Lung microvascular endothelial cell (primary cell): Measurements from ENCODE around the gene FRZB. TPM values are rescaled to one million over a fixed set of nuclear protein-coding genes. Genes with fewer than 3 reads are reported as not detected.
"Not testable (repeated sequence)": the region's sequence is repeated elsewhere in the genome, so short reads cannot be mapped to it uniquely, and the experiment has no call there.

Experiments used
- DNase-seq, 2 donors: peaks; one replicate each; pipeline versions ENCODE4 v3.0.0 to v3.0.0-alpha.2; 2010; ENCODE audit warnings: low read depth in 2 of 2
- total RNA-seq: library from RNA; depleted of rRNA; stranded (reverse); fragments of >200 nt; gene quantifications from 2 replicates; pipeline ENCODE4 v1.2.1, GENCODE V29; 2014

Gene FRZB
- total RNA-seq, 1 donor from 2014 or later, result 0.79 TPM

DNA sequence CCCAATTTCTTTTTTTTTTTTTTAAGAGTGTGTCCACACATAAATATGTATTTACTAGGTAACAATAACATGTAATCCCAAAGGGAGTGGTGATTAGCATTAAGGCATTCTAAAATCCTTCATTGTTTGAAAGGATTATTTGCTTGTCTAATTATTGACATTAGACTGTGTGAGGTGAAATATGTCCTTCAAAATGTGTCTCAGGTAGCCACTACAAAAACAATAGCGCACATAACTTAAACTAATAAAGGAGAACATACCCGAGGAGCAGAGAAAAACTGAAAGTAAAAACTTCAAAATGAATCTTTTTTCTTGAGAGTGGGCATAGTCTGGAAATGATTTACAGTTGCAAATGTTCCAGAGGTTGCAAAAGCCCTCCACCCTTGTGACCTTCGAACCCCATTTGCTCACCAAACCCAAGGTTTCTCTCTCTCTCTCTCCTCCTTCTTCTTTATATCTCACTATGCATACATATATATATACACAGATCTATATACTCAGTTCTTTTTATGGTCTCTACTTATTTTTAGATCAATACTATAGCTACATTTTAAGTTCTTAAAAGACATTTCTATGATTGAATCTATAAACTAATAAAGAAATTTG, 24.4 kb upstream of the FRZB start:
- DNase-seq, result no peak

DNA sequence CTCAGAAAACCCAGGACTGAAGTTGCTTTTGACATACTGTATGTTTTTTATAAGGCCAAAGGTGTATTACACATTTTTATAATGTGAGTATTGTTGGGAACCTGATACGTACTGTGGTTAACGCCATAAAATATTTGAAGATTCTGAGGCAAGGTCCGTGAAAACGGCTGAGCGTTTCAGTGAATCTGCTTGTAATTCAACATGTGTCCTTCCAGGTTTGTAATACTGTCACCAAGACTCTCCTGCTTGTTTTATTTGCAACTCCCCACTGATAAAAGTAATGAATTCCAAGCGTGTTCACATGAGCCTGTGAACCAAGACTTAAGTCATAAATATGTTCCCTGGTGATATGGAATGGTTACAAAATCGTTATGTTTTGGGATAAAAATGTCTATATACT, 23.9 kb upstream of the FRZB start:
- no peak for DNase-seq

DNA sequence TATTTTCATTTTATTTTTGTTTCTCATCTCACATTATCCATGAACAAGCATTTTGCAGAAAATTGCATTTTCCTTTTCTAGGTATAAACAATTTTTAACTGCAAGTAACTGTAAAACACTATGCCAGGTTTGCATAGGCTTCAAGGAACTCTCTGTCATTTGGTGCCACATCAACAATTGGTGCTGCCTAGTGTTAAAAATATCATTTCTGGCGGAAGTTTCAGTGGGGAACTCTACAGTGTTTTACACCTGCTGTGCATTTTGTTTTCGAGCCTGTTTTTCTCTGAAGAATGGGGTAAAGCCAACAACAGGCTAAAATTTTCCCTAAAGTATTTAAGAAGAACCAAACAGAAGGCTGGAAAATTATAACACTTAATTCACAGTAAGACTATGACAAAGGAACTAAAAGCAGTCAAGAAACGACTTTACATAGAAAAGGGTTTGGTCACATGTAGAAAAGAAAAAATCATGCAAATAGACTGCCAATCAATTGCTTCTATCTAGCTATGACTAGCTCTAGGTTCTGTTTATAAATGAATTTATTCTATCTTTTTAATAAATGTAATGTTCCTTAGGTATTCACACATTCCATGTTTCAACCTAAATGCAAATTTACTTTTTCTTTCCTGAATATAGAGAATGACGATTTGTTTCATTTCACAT, 21.4 kb upstream of the FRZB start:
- DNase-seq, result no peak

DNA sequence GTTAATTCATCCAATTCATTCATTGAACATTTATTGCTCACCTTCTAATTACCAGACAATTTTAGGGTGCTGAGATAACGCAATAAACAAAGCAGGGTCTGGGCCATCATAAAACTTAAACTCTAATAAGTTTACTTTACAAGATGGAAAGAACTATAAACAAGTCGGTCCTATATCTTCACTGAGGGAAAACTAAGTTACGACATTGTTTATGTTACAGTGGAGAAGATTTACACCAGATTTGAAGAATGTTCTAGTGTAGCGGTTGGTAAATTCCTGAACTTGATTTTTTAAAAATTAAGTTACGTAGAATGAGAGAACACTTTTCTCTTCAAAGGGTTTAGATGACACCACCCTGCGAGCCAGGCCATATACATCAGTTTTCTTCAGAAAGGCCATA, 20.7 kb upstream of the FRZB start:
- DNase-seq, result no peak

DNA sequence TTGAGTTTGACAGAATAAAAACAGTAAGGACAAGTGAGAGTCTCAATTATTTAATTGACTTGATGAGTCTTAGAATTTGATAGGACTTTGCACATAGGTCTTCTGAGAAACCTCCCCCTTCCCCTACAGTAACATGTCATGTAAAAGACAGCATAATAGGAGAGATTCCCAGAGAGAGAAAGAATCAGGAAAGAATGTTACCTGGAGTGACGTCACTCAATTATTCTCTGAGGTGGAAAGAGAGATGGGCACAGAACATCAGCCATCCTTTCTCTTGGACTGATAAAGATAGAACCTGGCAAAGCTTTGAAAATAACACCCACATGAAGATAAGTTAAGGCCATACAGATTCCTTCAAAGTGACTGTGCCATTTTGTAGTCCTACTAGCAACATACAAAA, 19.3 kb upstream of the FRZB start:
- no peak for DNase-seq

DNA sequence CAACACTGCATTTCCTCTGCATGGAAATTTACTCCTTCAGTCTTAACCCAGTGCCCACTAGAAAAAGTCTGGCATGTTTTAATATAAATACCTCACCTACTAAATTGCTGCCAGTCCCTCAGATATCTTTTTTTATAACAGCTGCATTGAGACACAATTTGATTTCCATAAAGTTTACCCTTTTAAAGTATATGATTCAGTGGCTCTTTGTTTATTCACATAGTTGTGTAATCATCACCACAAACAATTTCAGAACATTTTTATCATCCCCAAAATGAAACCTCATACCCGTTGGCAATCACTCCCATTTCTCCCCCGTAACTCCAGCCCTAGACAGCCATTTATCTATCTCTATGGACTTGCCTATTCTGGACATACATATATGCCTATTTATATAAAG, 17.0 kb upstream of the FRZB start:
- DNase-seq, result no peak

DNA sequence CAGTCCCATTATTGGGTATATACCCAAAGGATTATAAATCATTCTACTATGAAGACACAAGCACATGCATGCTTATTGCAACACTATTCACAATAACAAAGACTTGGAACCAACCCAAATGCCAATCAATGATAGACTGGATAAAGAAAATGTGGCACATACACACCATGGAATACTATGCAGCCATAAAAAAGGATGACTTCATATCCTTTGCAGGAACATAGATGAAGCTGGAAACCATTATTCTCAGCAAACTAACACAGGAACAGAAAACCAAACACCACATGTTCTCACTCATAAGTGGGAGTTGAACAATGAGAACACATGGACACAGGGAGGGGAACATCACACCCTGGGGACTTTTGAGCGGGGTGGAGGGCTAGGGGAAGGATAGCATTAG, 13.7 kb upstream of the FRZB start:
- DNase-seq, result not testable (repeated sequence)

DNA sequence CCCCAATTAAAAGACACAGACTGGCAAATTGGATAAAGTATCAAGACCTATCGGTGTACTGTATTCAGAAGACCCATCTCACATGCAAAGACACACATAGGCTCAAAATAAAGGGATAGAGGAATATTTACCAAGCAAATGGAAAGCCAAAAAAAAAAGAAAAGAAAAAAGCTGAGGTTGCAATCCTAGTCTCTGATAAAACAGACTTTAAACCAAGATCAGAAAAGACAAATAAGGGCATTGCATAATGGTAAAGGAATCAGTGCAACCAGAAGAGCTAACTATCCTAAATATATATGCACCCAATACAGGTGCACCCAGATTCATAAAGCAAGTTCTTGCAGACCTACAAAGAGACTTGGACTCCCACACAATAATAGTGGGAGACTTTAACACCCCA, 10.2 kb upstream of the FRZB start:
- DNase-seq, result not testable (repeated sequence)

DNA sequence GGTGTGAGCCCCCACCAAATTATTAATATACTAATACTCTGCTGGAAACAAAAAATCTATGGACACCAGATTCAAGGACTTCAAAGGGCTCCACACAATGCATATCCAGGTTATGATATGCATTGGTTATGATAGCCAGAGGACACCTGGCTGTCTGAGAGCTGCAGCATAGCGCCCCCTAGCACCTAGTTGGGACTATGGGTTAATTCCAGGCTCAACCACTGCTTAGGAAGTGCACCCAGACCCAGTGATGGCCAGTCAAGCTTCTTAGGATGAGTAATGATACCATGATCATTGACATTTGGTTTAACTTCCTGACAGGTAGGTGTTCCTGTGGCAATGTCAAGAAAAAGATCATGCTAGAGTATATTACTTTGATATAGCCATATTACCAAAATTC, 3.8 kb upstream of the FRZB start:
- DNase-seq, result peak; percentile 11 to 16

DNA sequence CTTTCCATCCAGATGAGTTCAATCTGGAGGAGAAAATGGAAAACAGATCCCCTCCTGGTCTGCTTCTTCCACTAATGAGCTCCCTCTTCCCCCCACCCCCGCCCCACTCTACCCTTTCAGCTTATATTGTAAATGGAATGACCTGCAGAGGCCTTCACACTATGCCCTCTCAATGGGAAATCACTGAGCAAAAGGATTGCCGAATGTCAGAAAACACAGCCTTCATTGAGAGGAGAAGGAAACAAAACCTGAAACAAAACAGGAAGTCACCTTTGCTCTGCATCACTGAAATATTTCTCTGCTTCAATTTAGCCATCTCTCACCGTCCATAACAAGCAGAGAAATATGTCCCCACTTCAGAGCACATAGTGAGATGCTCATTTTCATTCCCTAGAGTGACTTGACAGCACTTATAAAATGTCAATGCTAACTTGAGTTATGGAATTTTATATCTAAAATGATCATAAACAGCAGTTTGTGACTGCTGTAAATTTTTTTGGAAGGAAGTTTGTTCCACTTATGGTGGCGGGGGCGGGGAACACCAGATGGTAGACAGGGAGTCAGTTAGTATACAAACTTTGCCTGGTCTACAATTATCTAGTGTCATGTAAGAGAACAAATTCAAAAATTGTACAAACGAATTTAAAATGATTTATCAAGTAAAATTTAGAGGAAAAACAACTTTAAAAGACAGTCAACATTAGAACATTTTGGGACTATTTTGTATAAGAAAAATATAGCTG, 1.8 kb upstream of the FRZB start:
- peak in 1 of 2 donors; percentile 7 for DNase-seq

DNA sequence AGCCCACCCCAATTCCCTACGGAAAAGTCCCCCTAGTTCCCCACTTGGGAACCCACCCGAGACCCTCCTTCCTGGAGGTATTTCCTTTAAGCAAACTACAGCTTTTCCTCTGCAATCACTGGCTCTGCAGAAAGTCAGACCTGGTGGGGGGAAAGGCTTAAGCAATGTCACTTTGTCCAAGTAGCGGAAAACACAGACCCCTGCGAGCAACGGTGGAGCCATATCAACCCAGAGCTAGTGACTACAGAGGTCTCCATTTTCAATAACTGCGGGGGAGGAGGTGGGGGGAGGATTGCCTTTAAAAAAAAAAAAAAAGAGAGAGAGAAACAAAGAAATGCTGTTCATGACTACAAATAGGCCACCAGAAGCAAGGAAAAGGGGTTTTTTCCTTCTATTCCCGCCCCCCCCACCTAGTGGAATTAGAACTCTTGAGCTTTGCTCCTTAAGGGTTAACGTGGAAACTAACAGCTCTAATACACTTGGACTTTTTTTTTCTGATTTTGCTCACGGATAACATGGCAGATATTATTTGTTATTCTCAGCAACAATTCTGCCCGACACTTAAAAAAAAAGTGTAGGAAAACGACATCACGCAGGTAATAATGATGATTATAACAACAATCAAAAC, 1.1 kb upstream of the FRZB start:
- DNase-seq, result no peak

DNA sequence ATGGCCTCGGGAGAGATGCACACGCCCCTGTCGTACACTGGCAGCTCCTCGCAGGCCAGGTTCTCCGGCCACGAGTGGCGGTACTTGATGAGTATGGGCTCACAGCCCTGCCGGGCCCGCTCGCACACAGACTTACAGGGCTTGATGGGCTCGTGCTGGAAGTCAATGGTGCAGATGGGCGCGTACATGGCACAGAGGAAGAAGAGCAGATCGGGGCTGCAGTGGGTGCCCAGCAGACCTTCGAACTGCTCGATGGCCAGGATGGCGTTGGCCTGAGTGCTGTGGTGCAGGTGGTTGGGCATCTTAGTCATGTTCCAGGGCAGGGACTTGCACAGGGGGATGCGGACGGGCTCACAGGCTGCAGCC, 359 bp downstream of the FRZB start:
- DNase-seq, result peak in 1 of 2 donors; percentile 4

DNA sequence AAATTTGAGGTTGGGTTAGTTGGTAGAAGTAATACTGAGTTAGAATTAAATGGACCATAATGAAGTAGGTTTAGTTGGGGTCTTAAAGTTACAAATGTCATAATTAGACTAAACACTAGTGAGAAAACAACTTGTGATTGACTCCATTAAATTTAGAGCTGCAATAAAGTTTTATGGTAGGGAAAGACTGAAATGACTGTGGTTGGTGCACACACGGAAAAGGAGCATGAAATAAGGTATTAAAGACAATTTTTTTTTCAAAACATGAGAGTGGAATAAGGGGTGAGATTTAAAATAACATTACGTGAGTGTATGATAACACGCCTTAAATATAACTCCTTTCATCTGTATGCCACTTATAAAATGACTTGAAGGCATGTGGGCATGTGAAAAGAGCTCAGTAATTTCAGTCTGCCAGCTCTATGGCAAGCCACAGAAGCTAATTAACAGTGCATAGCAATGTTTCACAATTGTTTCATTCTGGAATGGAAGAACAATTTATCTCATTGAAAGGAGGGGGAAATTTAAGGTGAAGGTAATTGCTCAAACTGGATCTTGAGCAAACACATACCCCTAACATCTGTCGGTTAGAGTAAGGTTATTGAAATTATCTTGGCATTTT, 1.4 kb downstream of the FRZB start:
- DNase-seq, result no peak

DNA sequence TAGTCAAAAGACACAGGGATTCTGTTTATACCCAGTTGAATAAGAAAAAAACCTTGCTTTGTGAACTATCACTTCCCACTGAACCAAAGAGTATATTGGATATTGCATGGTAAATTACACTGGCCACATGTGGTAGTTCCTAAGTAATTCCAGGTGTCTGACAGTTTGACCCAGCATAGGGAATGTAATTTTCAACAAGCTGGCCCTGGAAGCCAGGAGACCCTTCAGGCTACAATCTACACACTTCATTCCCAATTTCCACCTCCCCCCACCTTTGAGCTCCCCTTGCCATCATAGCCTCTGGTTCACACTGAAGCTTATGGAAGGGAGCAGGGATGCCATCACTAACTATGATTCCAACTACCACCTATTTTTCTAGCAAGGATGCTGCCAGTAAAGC, 2.8 kb downstream of the FRZB start:
- DNase-seq, result no peak

DNA sequence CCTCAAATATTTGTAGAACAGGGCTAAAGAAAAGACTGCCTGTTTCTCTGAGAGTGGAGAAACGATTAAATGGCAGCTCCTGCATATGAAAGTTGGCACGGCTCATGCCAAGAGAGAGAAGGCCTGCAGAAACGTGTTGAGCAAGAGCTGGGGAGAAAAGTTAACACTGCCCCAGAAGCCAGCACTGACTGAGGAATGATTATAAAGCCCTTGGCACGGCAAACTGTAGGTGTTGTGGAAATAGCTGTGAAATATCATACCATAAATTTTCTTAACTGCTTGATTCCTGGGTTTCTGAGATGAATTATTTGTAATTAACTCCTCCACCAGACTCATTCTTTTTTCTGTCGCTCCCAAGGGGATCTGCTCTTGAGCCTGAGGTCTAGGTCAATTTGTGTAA, 4.3 kb downstream of the FRZB start:
- no peak for DNase-seq

DNA sequence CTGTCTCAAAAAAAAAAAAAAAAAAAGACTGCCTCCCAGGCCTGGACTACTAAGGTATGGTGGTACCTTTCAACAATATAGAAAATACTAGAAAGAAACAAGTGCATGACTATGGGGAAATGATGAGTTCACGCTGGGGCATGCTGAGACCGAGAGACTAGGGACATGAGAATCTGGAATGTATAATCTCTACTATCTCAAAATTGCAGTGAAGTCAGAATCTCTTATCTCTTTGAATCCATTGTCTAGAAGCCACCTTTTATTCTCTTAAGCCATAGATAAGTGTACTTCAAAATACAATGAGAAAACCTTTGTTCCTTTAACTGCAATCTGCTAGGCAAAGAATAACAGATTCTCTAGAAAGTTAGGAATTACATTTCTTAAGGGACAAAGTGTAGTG, 5.6 kb downstream of the FRZB start:
- no peak for DNase-seq

DNA sequence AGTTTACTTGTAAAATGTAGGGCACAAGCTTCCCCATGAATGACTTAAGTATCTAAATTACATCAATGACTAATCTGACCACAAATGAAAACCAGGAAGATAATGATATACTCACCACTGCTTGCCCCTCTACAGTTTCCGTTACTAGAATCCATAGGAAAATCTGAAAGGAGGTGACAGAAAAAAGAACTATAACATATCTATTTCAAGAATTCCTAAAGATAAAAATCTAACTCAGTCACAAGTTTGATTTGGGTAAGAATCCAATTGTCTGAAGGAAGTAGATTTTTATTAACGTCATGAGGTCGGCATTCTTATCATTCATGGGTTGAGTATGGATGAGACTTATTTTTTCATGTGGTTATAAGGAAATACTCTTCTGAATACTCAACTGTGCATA, 7.8 kb downstream of the FRZB start:
- no peak for DNase-seq

DNA sequence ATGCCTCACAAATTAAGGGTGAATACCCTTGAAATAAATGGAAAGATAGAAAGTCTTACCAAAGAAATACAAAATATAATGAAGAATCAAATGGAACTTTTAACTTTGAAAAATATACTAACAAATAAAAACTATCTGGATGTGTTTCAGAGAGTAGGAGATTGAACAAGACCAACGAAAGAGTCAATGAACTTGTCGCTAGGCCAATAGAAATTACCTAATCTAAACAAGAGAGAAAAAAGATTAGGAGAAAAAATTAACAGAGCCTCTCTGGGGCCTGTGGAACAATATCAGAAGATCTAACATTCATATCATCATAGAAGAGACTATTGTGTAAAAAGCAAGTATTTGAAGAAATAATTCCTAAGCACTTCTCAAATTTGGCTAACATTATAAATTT, 11.1 kb downstream of the FRZB start:
- no peak for DNase-seq

DNA sequence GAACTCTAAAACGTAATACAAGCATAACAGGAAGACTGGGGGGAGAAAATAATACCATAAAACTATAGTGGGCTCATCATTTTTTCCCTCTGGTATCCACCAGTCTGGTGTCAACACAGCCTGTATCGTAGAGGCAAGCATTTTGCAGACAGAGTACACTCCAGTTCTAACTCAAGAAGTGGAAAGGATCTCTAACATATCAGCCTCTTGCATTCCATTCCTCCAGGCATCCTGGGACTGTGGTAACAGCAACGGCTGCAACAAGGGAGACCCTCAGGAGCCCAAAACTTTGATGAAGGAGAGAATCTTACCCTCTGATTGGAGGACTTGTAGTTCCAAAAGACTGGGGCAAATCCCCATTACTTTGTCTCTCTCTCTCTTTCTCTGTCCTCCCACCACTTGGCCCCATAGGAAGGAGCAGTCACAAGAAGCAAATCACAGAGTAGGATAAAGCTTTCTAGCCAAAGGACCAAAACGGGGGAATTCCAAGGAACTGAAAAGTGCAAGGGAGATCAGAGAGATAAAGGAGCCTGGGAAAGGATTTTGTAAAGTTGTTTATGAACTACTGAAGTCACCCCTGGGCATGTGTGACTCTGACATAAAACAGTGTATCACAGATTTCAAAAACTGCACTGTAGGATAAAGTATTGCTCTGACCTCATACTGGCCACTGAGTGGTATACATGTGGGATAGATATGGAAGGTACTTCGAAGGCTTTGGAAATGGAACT, 11.9 kb downstream of the FRZB start:
- peak in 1 of 2 donors; percentile 17 for DNase-seq

DNA sequence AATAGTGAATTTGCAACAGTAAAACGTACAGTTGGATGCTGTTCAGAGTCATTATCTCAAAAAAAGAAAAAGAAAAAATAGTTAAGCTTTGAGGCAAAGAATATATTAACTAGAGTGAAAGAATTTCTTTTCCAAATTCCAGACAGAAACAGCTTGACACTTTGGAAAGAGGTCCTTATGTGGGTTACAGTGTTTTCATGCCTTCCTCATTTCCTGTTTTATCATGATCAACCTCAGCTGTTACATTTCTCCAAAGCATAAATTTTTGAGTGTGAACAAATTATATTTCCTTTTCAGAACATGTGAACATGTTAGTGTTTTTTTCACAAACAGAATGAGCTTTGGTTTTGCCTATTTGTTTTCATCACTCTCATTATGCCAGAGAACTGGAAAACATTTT, 13.6 kb downstream of the FRZB start:
- no peak for DNase-seq

DNA sequence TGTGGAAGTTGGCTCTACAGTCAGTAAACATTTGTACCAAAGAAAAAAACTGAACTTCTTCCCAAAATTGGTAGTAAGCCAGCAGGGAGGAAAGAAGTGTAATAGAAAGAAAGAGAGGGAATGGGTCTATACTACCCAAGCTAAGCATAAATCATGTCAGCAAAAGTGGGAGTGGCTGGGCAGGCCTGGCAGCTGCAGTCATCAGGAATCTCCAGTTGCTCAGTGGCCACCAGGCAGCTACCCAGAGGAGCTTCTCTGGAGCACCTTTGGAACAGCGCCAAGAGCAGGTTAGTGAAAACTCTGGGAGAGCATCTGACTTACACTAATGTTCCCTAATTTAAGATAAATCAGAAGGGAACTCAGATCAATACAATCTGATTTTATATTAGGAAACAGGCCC, 14.3 kb downstream of the FRZB start:
- no peak for DNase-seq
